ENCODE data around the gene PPARG. TPM values are rescaled to one million over a fixed set of nuclear protein-coding genes. Genes with fewer than 3 reads are reported as not detected.
A peak's percentile ranks its signal among the peaks of the same experiment; 100 is the strongest.

PPARG gene
- polyA plus RNA-seq, 4 donors: 11.7 to 40.3 (median 30.6) TPM

DNA sequence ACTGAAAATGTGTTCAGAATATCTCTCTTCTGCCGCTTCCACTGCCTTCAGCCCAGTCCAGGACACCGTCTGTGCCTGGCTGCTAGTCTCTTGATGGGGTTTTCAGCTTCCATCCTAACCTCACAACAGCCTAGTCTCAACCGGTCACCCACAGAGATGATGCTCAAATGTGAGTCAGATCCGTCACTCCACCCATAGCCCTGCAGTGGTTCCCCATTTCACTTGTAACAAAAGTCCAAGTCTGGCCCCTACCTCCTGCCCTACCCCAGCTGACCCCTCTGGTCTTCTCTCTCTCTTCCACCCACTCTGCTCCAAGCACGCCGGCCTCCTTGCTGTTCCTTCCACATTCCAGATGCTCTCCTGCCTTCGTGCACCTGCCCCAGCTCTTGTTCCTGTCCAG, 68.1 kb downstream of the PPARG start:
- H3K9me3 ChIP-seq (ENCODE audit: control insufficient read depth in 2 of 2, insufficient read depth in 1 of 2, low read depth in 1 of 2, low read length in 1 of 2): peaks cover 0 to 7% of the 10 kb centered on the region in 2 donors
- no peak overlapping the region for H3K27ac ChIP-seq (ENCODE audit: low read depth in 1 of 3, low read length in 2 of 3)

DNA sequence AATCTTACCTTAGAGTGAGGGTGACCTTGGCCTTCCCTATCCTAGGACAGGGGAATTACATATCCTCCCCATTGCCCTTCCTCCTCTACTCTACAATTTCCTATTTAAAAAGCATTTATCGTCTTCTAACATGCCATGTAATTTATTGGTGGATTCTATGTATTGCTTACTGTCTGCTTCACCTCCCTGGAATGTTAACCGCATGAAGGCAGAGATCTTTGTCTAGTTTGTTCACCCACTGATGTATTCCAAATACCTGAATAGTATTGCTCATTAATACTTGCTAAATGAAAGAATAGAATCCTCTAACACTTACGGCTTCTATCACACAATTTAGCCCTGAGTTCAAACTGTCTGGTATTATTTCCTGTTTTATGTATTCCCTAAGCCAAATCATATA, 68.6 kb downstream of the PPARG start:
- no peaks in the 10 kb centered on the region for H3K36me3 ChIP-seq (ENCODE audit: control insufficient read depth in 3 of 3, insufficient read depth in 2 of 3, low read depth in 1 of 3, low read length in 3 of 3)
- peaks cover 0 to 7% of the 10 kb centered on the region in 2 donors for H3K9me3 ChIP-seq (ENCODE audit: control insufficient read depth in 2 of 2, insufficient read depth in 1 of 2, low read depth in 1 of 2, low read length in 1 of 2)
- H3K4me3 ChIP-seq (ENCODE audit: low read depth in 1 of 3, low read length in 3 of 3): no peak overlapping the region
- H3K4me1 ChIP-seq (ENCODE audit: control insufficient read depth in 3 of 3, insufficient read depth in 2 of 3, low read depth in 1 of 3, low read length in 2 of 3): peaks cover 3 to 11% (median 3%) of the 10 kb centered on the region in 3 donors
- DNase-seq (no peak), FAIRE-seq (no peak)
- no peaks in the 10 kb centered on the region for H3K27me3 ChIP-seq (ENCODE audit: control insufficient read depth in 3 of 3, insufficient read depth in 3 of 3, low read length in 3 of 3)
- 89 to 100% (median 91%) methylated on average over 3 of the region's 3 CpGs for WGBS, 3 donors
- H3K27ac ChIP-seq (ENCODE audit: low read depth in 1 of 3, low read length in 2 of 3): no peak overlapping the region

More for the DNA sequence above, 68.1 kb downstream of the PPARG start:
- Histone ChIP-seq H3K4me3 (ENCODE audit: low read depth in 1 of 3, low read length in 3 of 3) (no peak overlapping the region), H3K4me1 (ENCODE audit: control insufficient read depth in 3 of 3, insufficient read depth in 2 of 3, low read depth in 1 of 3, low read length in 2 of 3) (peaks cover 3 to 11% (median 3%) of the 10 kb centered on the region in 3 donors), H3K36me3 (ENCODE audit: control insufficient read depth in 3 of 3, insufficient read depth in 2 of 3, low read depth in 1 of 3, low read length in 3 of 3) (no peaks in the 10 kb centered on the region), H3K27me3 (ENCODE audit: control insufficient read depth in 3 of 3, insufficient read depth in 3 of 3, low read length in 3 of 3) (no peaks in the 10 kb centered on the region)
- DNase-seq (no peak), FAIRE-seq (no peak)
- 93 to 97% (median 93%) methylated on average over 7 of the region's 7 CpGs for WGBS, 3 donors

DNA sequence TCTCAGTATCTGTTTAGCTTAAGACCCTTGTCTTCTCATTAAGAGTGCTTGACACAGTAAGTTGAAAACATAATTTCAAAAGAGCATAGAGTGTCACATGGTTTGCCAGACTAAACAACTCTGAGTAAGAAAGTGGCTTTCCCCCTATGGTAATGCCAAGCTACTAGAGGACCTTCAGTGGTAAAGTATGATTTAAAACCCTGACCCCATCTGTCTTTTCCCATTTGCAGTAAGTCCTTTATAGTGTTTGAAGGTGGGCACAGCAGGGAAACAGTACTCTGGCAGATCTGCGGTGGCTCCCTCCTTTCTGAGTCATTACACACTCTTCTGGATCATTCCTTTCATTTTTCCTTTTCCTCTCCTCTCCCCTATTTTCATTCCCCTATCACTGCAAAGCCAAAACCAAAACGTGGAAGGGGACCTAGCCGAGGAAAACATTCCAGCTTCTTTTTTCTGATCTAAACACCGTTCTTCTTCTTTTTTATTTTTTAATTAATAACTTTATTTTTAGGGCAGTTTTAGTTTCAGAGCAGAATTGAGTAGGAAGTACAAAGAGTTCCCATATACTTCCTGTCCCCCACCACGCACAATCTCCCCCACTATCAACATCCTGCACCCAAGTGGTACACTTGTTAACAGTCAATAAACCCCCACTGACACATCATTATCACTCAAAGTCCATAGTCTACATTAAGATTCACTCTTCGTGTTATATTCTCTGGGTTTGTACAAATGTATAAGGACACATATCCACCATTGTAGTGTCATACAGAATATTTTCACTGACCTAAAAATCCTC, 74.7 kb downstream of the PPARG start:
- 51 to 65% (median 59%) methylated on average over 6 of the region's 6 CpGs for WGBS, 3 donors

DNA sequence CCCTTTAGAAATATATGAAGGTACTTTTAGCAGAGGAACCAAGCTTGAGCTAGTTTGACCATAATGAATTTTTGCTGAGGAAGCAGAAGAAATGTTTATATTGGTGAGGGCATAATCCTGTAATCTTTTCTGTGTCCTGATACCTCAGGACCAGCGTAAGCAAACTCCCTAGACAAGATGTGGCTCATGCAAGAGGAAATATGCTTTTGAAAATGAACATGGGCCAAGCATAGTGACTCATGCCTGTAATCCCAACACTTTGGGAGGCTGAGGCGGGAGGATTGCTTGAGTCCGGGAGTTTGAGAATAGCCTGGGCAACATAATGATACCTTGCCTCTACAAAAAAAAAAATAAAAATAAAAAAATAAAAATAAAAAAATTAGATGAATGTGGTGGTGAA, 78.5 kb downstream of the PPARG start:
- WGBS, 3 donors: 87 to 91% (median 88%) methylated on average over 3 of the region's 3 CpGs

More for the DNA sequence above, 74.7 kb downstream of the PPARG start:
- Histone ChIP-seq H3K4me3 (ENCODE audit: low read depth in 1 of 3, low read length in 3 of 3) (no peak overlapping the region), H3K27ac (ENCODE audit: low read depth in 1 of 3, low read length in 2 of 3) (no peak overlapping the region), H3K36me3 (ENCODE audit: control insufficient read depth in 3 of 3, insufficient read depth in 2 of 3, low read depth in 1 of 3, low read length in 3 of 3) (peaks cover 0 to 2% (median 0%) of the 10 kb centered on the region in 3 donors), H3K4me1 (ENCODE audit: control insufficient read depth in 3 of 3, insufficient read depth in 2 of 3, low read depth in 1 of 3, low read length in 2 of 3) (peaks cover 0 to 6% (median 0%) of the 10 kb centered on the region in 3 donors), H3K27me3 (ENCODE audit: control insufficient read depth in 3 of 3, insufficient read depth in 3 of 3, low read length in 3 of 3) (no peaks in the 10 kb centered on the region), H3K9me3 (ENCODE audit: control insufficient read depth in 2 of 2, insufficient read depth in 1 of 2, low read depth in 1 of 2, low read length in 1 of 2) (peaks cover 0 to 11% of the 10 kb centered on the region in 2 donors)
- DNase-seq (no peak), FAIRE-seq (no peak)

DNA sequence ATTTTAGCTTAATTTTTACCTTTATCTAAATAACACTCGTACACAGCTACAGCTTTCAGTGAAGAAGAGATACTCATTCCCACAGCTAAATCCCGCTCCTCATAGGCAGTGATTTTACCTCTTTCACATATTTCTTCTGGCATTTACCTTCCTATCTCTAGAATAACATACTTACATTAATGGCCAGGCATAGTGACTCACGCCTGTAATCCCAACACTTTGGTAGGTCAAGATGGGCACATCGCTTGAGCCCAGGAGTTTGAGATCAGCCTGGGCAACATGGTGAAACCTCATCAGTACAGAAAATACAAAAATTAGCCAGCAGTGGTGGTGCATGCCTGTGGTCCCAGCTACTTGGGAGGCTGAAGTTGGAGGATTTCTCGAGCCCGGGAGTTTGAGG, 80.2 kb downstream of the PPARG start:
- H3K4me3 ChIP-seq (ENCODE audit: low read depth in 1 of 3, low read length in 3 of 3): no peak overlapping the region
- DNase-seq (no peak), FAIRE-seq (no peak)
- H3K27me3 ChIP-seq (ENCODE audit: control insufficient read depth in 3 of 3, insufficient read depth in 3 of 3, low read length in 3 of 3): no peaks in the 10 kb centered on the region
- peaks cover 0 to 2% (median 0%) of the 10 kb centered on the region in 3 donors for H3K36me3 ChIP-seq (ENCODE audit: control insufficient read depth in 3 of 3, insufficient read depth in 2 of 3, low read depth in 1 of 3, low read length in 3 of 3)
- 96 to 99% (median 97%) methylated on average over 6 of the region's 6 CpGs for WGBS, 3 donors
- H3K4me1 ChIP-seq (ENCODE audit: control insufficient read depth in 3 of 3, insufficient read depth in 2 of 3, low read depth in 1 of 3, low read length in 2 of 3): no peaks in the 10 kb centered on the region
- no peak overlapping the region for H3K27ac ChIP-seq (ENCODE audit: low read depth in 1 of 3, low read length in 2 of 3)
- peaks cover 0 to 4% of the 10 kb centered on the region in 2 donors for H3K9me3 ChIP-seq (ENCODE audit: control insufficient read depth in 2 of 2, insufficient read depth in 1 of 2, low read depth in 1 of 2, low read length in 1 of 2)

More for the DNA sequence above, 78.5 kb downstream of the PPARG start:
- FAIRE-seq (no peak), DNase-seq (no peak)
- Histone ChIP-seq H3K4me1 (ENCODE audit: control insufficient read depth in 3 of 3, insufficient read depth in 2 of 3, low read depth in 1 of 3, low read length in 2 of 3) (peaks cover 0 to 6% (median 0%) of the 10 kb centered on the region in 3 donors), H3K9me3 (ENCODE audit: control insufficient read depth in 2 of 2, insufficient read depth in 1 of 2, low read depth in 1 of 2, low read length in 1 of 2) (peaks cover 0 to 4% of the 10 kb centered on the region in 2 donors), H3K4me3 (ENCODE audit: low read depth in 1 of 3, low read length in 3 of 3) (no peak overlapping the region), H3K27me3 (ENCODE audit: control insufficient read depth in 3 of 3, insufficient read depth in 3 of 3, low read length in 3 of 3) (no peaks in the 10 kb centered on the region), H3K36me3 (ENCODE audit: control insufficient read depth in 3 of 3, insufficient read depth in 2 of 3, low read depth in 1 of 3, low read length in 3 of 3) (peaks cover 0 to 2% (median 0%) of the 10 kb centered on the region in 3 donors), H3K27ac (ENCODE audit: low read depth in 1 of 3, low read length in 2 of 3) (no peak overlapping the region)

DNA sequence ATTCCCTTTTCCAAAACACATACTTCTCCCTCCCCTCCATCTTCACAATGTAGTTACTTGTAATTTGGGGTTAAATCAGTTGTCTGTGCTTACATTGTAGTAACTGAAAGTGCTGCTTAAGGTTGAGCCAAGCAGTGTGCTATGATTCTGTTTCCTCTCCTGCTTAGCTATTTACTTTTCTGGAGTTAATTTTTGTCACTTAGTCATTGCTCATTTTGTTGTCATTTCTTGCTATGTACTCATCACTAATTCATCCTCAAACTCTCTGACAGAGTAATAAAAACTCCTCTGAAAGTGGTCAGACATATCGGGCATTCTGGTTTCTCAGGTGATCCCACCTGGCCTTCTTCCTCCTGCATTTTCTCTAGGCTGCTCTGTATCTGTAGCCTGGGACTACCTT, 80.7 kb downstream of the PPARG start:
- peaks cover 0 to 4% of the 10 kb centered on the region in 2 donors for H3K9me3 ChIP-seq (ENCODE audit: control insufficient read depth in 2 of 2, insufficient read depth in 1 of 2, low read depth in 1 of 2, low read length in 1 of 2)
- no peak for DNase-seq
- FAIRE-seq: no peak
- H3K27ac ChIP-seq (ENCODE audit: low read depth in 1 of 3, low read length in 2 of 3): no peak overlapping the region
- 61 to 80% (median 79%) methylated on average over 1 of the region's 1 CpG for WGBS, 3 donors
- no peaks in the 10 kb centered on the region for H3K27me3 ChIP-seq (ENCODE audit: control insufficient read depth in 3 of 3, insufficient read depth in 3 of 3, low read length in 3 of 3)
- no peaks in the 10 kb centered on the region for H3K4me1 ChIP-seq (ENCODE audit: control insufficient read depth in 3 of 3, insufficient read depth in 2 of 3, low read depth in 1 of 3, low read length in 2 of 3)
- no peak overlapping the region for H3K4me3 ChIP-seq (ENCODE audit: low read depth in 1 of 3, low read length in 3 of 3)
- H3K36me3 ChIP-seq (ENCODE audit: control insufficient read depth in 3 of 3, insufficient read depth in 2 of 3, low read depth in 1 of 3, low read length in 3 of 3): peaks cover 0 to 2% (median 0%) of the 10 kb centered on the region in 3 donors

DNA sequence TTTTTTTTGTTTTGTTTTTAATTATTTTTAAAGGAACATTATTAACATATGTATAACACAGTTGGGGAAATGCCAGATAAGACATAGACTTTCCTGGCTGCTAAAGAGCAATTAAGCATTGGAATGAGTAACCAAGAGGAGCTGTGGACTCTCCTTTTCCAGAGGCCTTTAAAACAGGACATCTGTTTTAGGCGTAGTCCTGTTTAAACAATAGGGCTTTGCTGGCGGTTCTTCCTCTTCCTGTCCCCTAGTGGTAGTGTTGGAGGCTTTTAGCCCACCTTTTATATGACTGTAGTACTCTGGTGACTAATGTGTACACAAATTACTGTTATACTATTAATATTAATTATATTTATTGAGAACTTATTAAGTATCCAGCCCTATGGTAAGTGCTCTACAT, 81.9 kb downstream of the PPARG start:
- DNase-seq: peak; percentile 35 to 66

DNA sequence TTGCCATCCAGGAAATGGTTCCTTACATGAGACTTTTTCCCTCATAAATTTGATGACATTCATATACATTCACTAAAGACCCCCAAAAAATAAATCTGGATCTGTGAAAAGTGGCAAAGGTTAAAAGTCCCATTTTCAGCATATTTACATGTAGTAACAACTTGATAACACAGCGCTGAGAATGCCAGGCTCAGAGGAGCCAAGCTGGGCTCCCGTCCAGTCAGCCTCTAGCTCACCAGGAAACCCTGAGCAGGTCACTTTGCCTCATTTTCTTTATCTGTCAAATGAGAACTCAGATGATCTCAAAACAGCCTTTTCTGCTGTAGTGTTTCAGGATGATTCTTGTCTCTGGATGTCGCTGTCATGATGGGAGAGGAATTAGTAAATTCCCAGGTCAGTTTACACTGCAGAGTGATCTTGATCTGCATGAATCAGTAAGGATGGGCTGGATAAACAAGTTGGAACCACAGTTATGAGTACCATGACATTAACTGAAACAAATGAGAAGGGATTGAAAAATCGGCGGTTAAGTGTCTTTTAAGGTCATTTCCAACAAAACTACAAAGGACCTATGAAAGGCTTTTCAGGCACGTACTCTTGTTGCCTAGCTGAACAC, 82.8 kb downstream of the PPARG start:
- FAIRE-seq (no peak), DNase-seq (no peak)
- no peaks in the 10 kb centered on the region for H3K9me3 ChIP-seq (ENCODE audit: control insufficient read depth in 2 of 2, insufficient read depth in 1 of 2, low read depth in 1 of 2, low read length in 1 of 2)
- no peak overlapping the region for H3K4me3 ChIP-seq (ENCODE audit: low read depth in 1 of 3, low read length in 3 of 3)
- no peaks in the 10 kb centered on the region for H3K4me1 ChIP-seq (ENCODE audit: control insufficient read depth in 3 of 3, insufficient read depth in 2 of 3, low read depth in 1 of 3, low read length in 2 of 3)
- 61 to 67% (median 63%) methylated on average over 6 of the region's 6 CpGs for WGBS, 3 donors
- H3K36me3 ChIP-seq (ENCODE audit: control insufficient read depth in 3 of 3, insufficient read depth in 2 of 3, low read depth in 1 of 3, low read length in 3 of 3): no peaks in the 10 kb centered on the region
- no peaks in the 10 kb centered on the region for H3K27me3 ChIP-seq (ENCODE audit: control insufficient read depth in 3 of 3, insufficient read depth in 3 of 3, low read length in 3 of 3)
- H3K27ac ChIP-seq (ENCODE audit: low read depth in 1 of 3, low read length in 2 of 3): peak overlapping the region in 1 of 3 donors; percentile 36

More for the DNA sequence above, 81.9 kb downstream of the PPARG start:
- Histone ChIP-seq H3K9me3 (ENCODE audit: control insufficient read depth in 2 of 2, insufficient read depth in 1 of 2, low read depth in 1 of 2, low read length in 1 of 2) (no peaks in the 10 kb centered on the region), H3K36me3 (ENCODE audit: control insufficient read depth in 3 of 3, insufficient read depth in 2 of 3, low read depth in 1 of 3, low read length in 3 of 3) (no peaks in the 10 kb centered on the region), H3K27ac (ENCODE audit: low read depth in 1 of 3, low read length in 2 of 3) (no peak overlapping the region), H3K4me3 (ENCODE audit: low read depth in 1 of 3, low read length in 3 of 3) (no peak overlapping the region), H3K27me3 (ENCODE audit: control insufficient read depth in 3 of 3, insufficient read depth in 3 of 3, low read length in 3 of 3) (no peaks in the 10 kb centered on the region), H3K4me1 (ENCODE audit: control insufficient read depth in 3 of 3, insufficient read depth in 2 of 3, low read depth in 1 of 3, low read length in 2 of 3) (no peaks in the 10 kb centered on the region)
- WGBS, 3 donors: 19 to 39% (median 27%) methylated on average over 2 of the region's 2 CpGs
- FAIRE-seq: no peak
